ENCODE results near the gene PTDSS2.
"Not testable (repeated sequence)": the region's sequence is repeated elsewhere in the genome, so short reads cannot be mapped to it uniquely, and the experiment has no call there.

Gene PTDSS2

DNA sequence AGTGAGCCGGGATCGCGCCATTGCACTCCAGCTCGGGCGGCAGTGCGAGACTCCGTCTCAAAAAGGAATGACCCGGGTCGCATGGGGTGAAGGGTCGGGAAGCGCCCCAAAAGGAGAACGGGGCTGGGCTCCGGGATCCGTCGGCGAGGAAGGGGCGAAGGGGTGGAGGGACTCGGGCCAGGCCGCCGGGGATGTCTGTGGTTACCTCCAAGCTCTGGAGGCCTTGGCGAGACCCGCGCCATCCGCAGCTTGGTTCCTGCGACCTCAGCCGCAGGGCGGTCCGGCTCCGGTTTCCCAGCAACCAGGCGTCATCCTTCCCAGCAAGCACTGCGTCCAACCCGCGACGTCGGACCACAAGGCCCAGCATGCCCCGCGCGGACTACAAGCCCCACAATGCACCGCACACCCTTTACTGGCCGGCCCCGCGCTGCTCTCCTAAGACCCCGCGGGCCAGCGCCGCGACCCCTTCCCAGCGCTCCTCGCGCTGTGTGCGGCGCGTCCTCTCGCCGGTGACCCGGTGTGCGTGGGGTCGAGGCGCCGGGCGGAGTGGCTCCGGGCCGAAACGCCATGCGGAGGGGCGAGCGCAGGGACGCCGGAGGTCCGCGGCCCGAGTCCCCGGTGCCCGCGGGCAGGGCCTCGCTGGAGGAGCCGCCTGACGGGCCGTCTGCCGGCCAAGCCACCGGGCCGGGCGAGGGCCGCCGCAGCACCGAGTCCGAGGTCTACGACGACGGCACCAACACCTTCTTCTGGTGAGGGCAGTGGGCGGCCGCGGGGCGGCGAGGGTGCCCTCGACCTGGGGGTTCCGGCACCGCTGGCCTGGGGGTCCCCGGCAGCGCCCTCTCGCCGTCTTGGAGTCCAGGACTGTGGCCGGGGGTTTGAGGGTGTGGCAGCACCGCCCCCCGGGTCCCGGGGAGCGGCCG, at the start of gene PTDSS2:
Gene PTDSS2 (plus strand): TSS at position 391 of the 920 bp plus-strand sequence. CDS start 177 bp downstream, at position 568.
- peak; percentile 90 for DNase-seq

DNA sequence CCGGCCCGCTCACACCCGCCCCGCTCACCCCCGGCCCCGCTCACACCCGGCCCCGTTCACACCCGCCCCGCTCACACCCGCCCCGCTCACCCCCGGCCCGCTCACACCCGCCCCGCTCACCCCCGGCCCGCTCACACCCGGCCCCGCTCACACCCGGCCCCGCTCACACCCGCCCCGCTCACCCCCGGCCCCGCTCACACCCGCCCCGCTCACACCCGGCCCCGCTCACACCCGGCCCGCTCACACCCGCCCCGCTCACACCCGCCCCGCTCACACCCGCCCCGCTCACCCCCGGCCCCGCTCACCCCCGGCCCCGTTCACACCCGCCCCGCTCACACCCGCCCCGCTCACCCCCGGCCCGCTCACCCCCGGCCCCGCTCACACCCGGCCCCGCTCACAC, 48.9 kb upstream of the PTDSS2 start:
- DNase-seq: not testable (repeated sequence)

- no peak for DNase-seq
These were observed 46.9 kb upstream of the PTDSS2 start for GRCh38 chr11:403021-403760.

DNA sequence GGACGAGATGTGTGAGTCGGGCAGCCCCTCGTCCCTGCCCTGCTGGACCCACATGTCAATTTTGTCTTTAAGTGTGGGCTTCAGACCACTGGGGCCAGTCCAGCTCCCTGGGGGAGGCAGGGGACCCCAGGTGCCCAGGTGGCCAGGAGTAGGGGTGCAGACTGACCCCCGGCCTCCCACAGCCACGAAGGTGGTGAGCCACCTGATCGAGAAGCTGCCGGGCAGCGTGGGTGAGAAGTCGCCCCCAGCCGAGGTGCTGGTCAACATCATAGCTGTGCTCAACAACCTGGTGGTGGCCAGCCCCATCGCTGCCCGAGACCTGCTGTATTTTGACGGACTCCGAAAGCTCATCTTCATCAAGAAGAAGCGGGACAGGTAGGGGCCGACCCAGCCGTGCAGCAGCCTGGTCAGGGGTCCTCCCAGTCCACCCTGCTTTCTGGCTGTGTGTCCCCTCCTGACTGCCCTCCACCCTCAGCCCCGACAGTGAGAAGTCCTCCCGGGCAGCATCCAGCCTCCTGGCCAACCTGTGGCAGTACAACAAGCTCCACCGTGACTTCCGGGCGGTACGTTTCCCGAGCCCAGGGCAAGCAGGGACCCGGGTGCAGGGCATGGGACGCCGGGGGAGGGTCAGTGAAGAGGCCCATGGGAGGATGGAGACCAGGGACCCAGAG, 46.2 kb upstream of the PTDSS2 start:
- no peak for DNase-seq

- DNase-seq: no peak
These were observed 45.4 kb upstream of the PTDSS2 start for GRCh38 chr11:404551-405264.

- DNase-seq: no peak
These were observed 44.6 kb upstream of the PTDSS2 start for GRCh38 chr11:405323-405953.

DNA sequence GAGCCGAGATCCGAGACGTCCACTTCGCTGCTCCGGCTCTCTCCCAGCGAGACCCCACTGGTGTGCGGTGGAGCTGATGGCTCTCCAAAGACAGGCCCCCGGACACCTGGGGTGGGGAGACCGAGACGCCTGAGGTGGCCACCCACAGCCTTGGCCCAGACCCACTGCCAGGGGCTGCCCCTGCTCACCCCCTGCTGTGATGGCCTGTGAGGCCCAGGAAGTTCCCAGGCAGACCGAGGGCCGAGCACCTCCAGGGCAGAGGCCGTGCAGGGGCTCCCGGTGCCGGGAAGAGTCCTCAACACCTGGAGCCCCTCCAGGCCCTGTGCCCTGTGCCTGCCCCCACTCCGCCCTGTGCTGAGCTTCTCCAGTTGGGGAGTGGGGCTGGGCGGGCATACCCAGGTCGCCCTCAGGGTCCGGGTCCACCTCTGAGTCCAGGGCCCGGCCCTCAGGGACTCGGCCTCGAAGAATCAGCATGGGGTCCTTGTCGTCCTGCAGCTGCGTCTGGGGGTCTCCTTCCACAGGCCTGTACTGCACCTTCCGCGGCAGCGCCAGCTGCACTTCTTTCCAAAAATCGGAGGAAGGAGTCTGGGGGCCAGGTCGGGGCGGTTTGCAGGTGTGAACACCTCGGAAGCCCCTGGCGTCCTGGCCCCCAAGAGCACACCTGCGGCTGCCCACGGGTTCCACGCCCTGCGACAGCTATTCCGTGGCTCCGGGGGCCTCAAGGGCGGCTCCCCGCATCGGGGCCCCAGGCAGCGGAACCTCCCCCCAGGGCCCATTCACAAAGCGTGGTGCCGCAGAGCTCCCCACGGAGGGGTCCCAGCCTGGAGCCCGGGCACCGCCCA, 43.9 kb upstream of the PTDSS2 start:
- DNase-seq: no peak

GRCh38 chr11:406796-407650, 43.1 kb upstream of the PTDSS2 start:
- DNase-seq: peak; percentile 77

DNA sequence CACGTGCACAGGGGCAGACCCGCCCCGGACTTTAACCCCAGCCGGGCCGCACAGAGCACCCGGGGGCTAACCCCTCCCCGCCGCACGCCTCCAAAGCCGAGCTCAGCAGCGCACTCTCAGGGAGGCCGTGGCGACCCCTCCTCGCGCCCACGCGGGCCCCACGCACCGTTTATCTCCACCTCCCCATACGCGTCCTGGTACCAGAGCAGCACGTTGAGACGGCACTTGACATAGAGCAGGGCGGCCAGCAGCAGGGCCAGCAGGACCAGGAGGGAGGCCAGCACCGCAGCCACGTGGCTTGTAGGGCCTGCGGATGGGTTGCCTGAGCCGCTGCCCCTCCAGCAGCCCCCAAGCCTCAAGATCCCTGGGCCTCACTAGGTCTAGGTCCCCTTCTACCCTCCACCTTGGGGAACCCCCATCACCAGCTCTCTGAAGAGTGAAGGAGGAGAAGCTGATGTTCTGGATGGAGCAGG, 42.4 kb upstream of the PTDSS2 start:
- DNase-seq: no peak

- no peak for DNase-seq
These were observed 41.7 kb upstream of the PTDSS2 start for GRCh38 chr11:408154-409007.

- DNase-seq: no peak
These were observed 41.0 kb upstream of the PTDSS2 start for GRCh38 chr11:409008-409599.

- DNase-seq: no peak
These were observed 40.2 kb upstream of the PTDSS2 start for GRCh38 chr11:409600-410483.

GRCh38 chr11:410711-411110, 39.4 kb upstream of the PTDSS2 start:
- not testable (repeated sequence) for DNase-seq

- not testable (repeated sequence) for DNase-seq
These were observed 38.6 kb upstream of the PTDSS2 start for GRCh38 chr11:411520-411919.

- no peak for DNase-seq
These were observed 37.4 kb upstream of the PTDSS2 start for GRCh38 chr11:412641-413119.

DNA sequence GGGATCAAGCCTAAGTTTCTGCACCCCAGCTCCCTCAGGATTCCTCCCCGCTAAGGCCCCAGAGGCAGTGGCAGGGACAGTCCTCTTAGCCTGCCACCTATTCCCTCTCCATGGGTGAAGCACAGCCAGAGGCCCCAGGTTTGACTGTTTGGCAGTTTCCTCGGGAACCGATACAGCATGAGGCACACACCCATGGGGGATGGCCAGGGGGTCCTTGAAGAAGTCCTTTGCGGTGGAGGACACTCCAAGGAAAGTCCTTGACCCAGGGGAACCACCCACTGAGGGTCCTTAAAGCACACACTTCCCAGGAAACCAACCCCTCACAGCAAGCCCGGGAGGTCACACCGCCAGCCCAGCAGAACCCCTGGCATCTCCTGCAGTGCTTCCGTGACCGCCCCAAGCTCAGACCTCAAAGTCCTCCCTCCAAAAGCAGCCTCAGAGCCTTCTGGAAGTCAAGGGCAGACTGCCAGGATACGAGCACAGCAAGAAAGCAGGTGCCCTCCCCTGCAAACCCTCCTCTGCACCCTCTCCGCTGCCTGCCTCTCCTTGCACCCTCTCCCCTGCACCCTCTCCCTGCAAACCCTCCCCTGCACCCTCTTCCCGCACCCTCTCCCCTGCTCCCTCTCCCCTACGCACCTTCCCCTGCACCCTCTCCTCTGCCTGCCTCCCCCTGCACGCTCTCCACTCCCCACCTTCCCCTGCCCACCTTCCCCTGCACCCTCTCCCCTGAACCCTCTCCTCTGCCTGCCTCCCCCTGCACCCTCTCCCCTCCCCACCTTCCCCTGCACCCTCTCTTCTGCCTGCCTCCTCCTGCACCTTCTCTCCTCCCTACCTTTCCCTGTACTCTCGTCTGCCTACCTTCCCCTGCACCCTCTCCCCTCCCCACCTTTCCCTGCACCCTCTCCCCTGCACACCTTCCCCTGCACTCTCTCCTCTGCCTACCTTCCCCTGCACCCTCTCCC, 36.7 kb upstream of the PTDSS2 start:
- no peak for DNase-seq

All from NK-92 treated with Interleukin-12 subunit alpha and Interleukin-12 subunit beta, amount 100 ng/mL, for 24 hours (cell line).